Measurements from ENCODE around the gene ZNF423. TPM values are rescaled to one million over a fixed set of nuclear protein-coding genes. Genes with fewer than 3 reads are reported as not detected.

ZNF423 gene
- total and polyA plus RNA-seq, 9 of the 15 experiments (the other 6 are each of a cell fraction or from before 2014, with no cell fraction given), result not detected

DNA sequence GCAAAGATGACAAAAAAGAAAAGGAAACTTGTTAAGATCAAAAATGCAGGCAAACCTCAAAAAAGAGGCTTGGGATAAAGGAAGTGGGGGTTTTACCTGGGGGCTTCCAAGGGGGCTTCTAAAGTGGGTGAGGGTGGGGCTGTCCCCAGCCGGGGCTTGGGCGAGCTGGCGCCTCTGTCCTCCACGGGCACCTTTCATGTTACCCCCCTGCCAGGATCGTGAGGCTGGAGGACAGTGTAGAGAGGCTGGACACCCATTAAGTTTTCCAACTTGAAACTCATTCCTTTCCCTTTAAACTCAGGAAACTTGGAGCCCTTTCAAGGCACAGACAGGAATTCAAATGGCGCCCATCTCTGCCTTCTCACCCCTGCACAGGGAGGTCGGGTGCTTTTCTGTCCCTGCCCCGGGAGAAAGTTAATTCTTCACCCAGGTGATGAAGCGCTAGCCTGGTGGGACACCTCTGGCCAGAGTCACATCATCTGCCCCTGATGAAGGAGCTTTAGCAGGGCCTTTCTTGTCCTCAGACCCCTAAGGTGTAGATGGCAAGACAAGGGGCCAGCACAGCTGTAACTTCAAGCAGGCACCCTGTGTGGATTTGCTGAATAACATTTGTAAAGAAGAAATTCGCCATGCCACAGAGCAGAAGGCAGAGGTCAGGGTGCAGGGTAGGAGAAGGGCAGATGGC lies 395.0 kb downstream of the ZNF423 start:
- H3K27ac ChIP-seq (ENCODE audit: extremely low read depth, low read depth, low read length), result no peak overlapping the region
- DNase-seq (ENCODE audit: extremely low read depth in 1 of 4, low spot score in 3 of 4), result no peak
- no peaks in the 10 kb centered on the region for H3K79me2 ChIP-seq (ENCODE audit: control insufficient read depth, insufficient read depth, low read length)
- H4K20me1 ChIP-seq (replicated peaks; ENCODE audit: control insufficient read depth, insufficient read depth, low read length), result peaks cover 5% of the 10 kb centered on the region; the same call in 1 of the 2 replicates
- H3K36me3 ChIP-seq (ENCODE audit: control insufficient read depth, insufficient read depth, low read length), result no peaks in the 10 kb centered on the region
- POLR2A ChIA-PET, result interaction anchor here (1.0 kb wide), 1 partner anchor 10 kb away, joined by 5 read pairs; no protein-coding TSS in a partner anchor
- H3K4me2 ChIP-seq (ENCODE audit: insufficient read depth, low read length), result no peak overlapping the region
- intact Hi-C loops (cut with micrococcal nuclease), result no loop called here
- in situ Hi-C loops (cut with MboI), result no loop called here
- H3K27me3 ChIP-seq (ENCODE audit: control insufficient read depth in 2 of 2, insufficient read depth in 2 of 2, low read length in 2 of 2), result peaks cover 6 to 20% of the 10 kb centered on the region in 2 experiments; a peak in 4 of 5 replicates
- H3K4me3 ChIP-seq, result no peak overlapping the region
- no peak for FAIRE-seq
- H3K9ac ChIP-seq (ENCODE audit: insufficient read depth in 1 of 2, low read depth in 2 of 2, low read length in 2 of 2), result no peak overlapping the region
- no peak for ATAC-seq
- no peaks in the 10 kb centered on the region for H3K9me3 ChIP-seq (replicated peaks; ENCODE audit: control insufficient read depth, insufficient read depth, low read depth, low read length)
- H3K9me1 ChIP-seq (ENCODE audit: control insufficient read depth, insufficient read depth, low read length), result no peaks in the 10 kb centered on the region
- CTCF ChIA-PET (ENCODE audit: low intra/inter-chr PET ratio), result no interaction called here
- no peak overlapping the region for H2AFZ ChIP-seq (ENCODE audit: low read depth, low read length)
- peaks cover 0 to 6% of the 10 kb centered on the region in 2 experiments; a peak in 1 of 5 replicates for H3K4me1 ChIP-seq (replicated peaks in 1 of 2; ENCODE audit: control insufficient read depth in 2 of 2, insufficient read depth in 2 of 2, low read length in 2 of 2)
- BruUV-seq (replicated peaks), result no TSS peak
- 3% methylated on average over 10 of the region's 10 CpGs for WGBS (ENCODE audit: insufficient coverage, low coverage, missing lambda C conversion rate)
- TF ChIP-seq ZNF121 (CRISPR knock-in tag; conservative IDR thresholded peaks at IDR 0.05) (no peak), NR4A1 (CRISPR knock-in tag; IDR thresholded peaks at IDR 0.05) (no peak), NR4A1 (tag; IDR thresholded peaks at IDR 0.05) (no peak), ZNF589 (CRISPR knock-in tag; IDR thresholded peaks at IDR 0.05; ENCODE audit: low read depth) (no peak), TBL1XR1 (IDR thresholded peaks at IDR 0.05; ENCODE audit: low read length in 2 of 2) (no peak), SUPT5H (IDR thresholded peaks at IDR 0.05) (no peak), FOXM1 (IDR thresholded peaks at IDR 0.05; ENCODE audit: low read depth) (no peak), FOXM1 (CRISPR knock-in tag; IDR thresholded peaks at IDR 0.05; ENCODE audit: low read depth) (no peak), YY1 (IDR thresholded peaks at IDR 0.05; ENCODE audit: borderline replicate concordance in 1 of 3, control insufficient read depth in 1 of 3, extremely low read depth in 1 of 3, insufficient read depth in 3 of 3, insufficient read length in 1 of 3, insufficient replicate concordance in 2 of 3, low read depth in 1 of 3, low read length in 2 of 3) (no peak), ELF4 (CRISPR knock-in tag; IDR thresholded peaks at IDR 0.05) (no peak), TEAD2 (tag; IDR thresholded peaks at IDR 0.05) (no peak), MEF2A (IDR thresholded peaks at IDR 0.05; ENCODE audit: control insufficient read depth, low read depth, low read length) (no peak)
- TF ChIP-seq, protein P1, sequence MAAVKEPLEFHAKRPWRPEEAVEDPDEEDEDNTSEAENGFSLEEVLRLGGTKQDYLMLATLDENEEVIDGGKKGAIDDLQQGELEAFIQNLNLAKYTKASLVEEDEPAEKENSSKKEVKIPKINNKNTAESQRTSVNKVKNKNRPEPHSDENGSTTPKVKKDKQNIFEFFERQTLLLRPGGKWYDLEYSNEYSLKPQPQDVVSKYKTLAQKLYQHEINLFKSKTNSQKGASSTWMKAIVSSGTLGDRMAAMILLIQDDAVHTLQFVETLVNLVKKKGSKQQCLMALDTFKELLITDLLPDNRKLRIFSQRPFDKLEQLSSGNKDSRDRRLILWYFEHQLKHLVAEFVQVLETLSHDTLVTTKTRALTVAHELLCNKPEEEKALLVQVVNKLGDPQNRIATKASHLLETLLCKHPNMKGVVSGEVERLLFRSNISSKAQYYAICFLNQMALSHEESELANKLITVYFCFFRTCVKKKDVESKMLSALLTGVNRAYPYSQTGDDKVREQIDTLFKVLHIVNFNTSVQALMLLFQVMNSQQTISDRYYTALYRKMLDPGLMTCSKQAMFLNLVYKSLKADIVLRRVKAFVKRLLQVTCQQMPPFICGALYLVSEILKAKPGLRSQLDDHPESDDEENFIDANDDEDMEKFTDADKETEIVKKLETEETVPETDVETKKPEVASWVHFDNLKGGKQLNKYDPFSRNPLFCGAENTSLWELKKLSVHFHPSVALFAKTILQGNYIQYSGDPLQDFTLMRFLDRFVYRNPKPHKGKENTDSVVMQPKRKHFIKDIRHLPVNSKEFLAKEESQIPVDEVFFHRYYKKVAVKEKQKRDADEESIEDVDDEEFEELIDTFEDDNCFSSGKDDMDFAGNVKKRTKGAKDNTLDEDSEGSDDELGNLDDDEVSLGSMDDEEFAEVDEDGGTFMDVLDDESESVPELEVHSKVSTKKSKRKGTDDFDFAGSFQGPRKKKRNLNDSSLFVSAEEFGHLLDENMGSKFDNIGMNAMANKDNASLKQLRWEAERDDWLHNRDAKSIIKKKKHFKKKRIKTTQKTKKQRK (IDR thresholded peaks at IDR 0.05; ENCODE audit: borderline replicate concordance, low read depth, low read length), result no peak
- TF ChIP-seq, protein P2, sequence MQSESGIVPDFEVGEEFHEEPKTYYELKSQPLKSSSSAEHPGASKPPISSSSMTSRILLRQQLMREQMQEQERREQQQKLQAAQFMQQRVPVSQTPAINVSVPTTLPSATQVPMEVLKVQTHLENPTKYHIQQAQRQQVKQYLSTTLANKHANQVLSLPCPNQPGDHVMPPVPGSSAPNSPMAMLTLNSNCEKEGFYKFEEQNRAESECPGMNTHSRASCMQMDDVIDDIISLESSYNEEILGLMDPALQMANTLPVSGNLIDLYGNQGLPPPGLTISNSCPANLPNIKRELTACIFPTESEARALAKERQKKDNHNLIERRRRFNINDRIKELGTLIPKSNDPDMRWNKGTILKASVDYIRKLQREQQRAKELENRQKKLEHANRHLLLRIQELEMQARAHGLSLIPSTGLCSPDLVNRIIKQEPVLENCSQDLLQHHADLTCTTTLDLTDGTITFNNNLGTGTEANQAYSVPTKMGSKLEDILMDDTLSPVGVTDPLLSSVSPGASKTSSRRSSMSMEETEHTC (IDR thresholded peaks at IDR 0.05), result no peak
- TF ChIP-seq, protein P3, sequence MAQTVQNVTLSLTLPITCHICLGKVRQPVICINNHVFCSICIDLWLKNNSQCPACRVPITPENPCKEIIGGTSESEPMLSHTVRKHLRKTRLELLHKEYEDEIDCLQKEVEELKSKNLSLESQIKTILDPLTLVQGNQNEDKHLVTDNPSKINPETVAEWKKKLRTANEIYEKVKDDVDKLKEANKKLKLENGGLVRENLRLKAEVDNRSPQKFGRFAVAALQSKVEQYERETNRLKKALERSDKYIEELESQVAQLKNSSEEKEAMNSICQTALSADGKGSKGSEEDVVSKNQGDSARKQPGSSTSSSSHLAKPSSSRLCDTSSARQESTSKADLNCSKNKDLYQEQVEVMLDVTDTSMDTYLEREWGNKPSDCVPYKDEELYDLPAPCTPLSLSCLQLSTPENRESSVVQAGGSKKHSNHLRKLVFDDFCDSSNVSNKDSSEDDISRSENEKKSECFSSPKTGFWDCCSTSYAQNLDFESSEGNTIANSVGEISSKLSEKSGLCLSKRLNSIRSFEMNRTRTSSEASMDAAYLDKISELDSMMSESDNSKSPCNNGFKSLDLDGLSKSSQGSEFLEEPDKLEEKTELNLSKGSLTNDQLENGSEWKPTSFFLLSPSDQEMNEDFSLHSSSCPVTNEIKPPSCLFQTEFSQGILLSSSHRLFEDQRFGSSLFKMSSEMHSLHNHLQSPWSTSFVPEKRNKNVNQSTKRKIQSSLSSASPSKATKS (CRISPR knock-in tag; IDR thresholded peaks at IDR 0.05), result no peak
